GM21737 (cell line): ENCODE results near the gene MEGF6.

Experiments
- ATAC-seq: cut with Tn5 transposase; IDR thresholded peaks from one replicate; pipeline ENCODE4 v1.9.1; 2021; ENCODE audit warnings: mild to moderate bottlenecking, moderate library complexity; ENCODE audit not compliant: unreplicated experiment

The MEGF6 gene

DNA sequence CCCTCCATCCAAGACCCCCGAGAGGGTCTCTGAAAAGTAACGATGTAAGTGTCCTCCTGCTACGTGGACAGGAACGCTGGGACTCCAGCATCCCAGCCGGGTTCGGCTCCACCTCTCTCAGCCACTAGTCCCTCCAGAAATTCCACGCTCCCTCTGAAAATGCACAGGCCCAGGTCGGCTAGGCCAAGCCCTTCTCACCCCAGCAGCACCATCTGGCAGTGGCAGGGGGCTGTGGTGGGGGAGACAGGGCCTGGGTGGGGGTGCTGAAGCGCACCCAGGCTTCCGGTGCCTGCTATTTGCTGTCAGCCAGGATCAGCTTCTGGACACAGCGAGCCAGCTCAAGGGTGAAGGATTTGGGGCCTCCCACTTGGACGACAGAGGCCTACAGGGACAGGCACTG lies 83.5 kb downstream of the MEGF6 start:
- ATAC-seq, result no peak

DNA sequence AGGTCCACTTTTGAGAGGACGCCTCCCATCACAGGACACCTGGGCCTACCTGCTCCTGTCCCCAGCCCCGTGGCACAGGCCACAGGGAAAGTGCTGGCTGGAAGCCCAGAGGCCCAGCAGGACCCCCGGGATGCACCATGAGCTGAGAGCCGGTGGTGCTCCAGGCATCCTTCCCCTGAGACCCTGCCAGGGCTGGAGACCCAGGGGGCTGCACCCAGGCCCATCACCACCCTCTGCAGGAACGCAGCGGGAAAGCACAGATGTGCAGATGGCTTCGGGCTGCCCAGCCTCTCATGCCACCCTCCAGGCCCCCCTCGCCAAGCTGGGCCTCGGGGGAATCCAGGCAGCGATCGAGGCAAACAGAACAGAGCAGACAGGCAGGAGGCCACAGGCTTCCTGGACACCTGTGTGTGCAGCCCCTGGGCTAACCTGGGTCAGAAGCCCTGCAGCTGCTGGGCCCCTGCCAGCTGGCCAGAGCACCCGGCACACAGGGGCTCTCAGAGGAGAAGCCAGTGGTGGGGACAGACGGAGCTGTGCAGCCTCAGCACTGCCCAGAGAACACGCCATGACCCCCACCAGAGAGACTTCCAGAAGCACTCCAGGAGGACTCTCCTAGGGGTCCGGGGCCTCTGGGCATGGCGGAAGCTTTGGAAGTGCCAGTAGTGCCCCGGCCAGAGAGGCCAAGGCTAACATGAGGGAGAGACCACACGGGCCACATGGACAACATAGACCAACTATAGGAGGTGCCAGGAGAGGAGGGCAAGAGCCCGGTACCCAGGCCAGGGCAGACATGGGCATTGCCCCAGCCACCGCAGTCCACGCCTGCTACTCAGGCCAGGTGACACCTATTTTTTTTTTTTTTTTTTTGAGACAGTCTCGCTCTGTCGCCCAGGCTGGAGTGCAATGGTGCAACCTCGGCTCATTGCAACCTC lies 85.5 kb downstream of the MEGF6 start:
- no peak for ATAC-seq

DNA sequence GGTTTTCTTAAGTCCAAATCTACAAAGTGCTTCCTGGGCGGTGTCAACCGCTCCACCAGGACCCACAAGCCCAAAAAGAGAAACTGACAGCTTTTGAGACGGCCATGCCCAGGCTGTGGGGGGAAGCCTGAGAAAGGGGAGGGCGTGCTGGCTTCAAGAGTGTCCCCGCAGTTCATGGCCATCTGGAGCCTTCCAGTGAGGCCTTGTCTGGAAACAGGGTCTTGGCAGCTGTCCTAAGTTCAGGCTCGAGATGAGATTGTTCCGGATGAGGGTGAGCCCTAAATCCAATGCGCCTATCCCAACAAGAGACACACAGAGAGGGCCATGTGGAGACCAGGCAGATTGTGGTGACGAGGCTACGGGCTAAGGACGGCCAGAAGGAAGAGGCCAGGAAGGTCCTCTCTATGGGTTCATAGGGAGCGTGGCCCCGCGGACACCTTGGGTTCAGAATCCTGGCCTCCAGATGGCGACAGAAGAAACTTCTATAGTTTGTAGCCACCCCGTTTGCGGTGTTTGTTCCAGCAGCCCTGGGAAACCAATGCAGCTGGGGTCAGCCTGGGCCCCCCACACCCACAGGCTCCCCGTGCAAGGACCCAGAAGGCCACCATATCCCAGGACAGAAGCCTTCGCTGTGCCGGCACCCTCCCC lies 86.6 kb downstream of the MEGF6 start:
- no peak for ATAC-seq

DNA sequence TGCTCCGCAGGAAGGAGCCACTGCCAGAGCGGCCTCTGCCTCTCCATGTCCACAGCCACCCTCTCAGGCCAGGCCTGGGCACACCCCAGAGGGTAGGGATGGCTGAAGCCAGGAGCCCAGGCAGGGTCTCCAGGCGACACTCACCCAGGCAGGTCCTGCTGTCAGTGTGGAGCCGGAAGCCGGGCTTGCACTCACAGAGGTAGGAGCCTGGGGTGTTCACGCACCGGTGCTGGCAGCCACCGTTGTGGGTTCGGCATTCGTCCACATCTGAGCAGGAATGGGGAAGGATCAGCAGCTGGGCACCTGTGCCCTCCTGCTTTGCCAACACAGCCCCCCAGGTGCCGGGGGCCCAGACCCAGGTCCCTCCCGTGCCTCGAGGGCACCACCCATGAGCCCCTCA lies 87.3 kb downstream of the MEGF6 start:
- no peak for ATAC-seq

DNA sequence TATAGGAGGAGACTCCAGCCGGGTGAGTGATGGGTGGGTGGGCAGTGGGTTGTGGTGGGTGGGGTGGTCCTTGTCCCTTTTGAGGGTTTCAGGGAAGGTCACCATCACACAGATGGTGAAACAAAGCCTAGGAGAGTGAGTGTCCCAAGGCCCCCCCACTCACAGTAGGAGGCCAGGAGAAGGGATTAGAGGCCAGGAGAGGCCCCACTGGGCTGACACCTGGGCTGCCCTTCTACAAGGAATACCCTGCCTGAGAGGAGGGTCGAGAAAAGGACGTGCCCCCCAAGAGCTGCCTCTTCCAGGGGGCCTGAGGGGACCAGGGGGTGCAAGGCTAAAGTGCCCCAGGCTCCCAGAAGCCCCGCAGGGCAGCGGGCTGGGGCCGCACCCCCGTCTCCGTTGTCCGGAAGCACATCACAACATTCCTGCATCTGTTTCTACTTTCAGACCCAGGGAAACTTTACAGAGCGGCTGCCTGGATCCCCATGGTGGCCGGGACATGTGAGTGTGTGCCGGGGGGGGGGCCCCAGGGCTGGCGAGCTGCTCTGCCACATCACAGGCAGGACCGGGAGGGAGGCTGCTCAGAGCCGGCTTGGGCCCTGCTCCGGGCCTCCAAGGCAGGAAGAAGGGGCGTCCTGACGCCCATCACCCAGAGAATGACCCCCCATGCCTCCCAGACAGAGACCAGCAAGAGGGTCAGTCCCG lies 88.6 kb downstream of the MEGF6 start:
- no peak for ATAC-seq

DNA sequence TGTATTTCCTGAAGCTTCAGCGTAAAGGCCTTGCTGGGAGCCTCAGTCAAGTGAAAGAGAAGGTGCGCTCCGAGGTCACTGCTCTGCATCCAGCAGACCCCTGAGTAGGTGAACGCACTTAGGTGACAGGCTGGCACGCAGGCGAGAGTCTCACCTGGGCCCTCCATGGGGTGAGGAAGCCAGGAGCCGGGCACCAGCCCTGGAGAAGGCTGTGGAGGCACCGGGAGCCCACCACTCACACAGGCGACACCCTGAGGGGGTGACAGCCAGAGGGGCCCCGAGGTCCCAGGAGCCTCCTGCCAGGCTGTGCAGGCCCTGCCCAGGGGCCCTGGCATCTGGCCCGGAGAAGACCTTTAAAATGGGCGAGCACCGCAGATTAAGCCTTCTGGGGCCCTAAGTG lies 89.2 kb downstream of the MEGF6 start:
- no peak for ATAC-seq

DNA sequence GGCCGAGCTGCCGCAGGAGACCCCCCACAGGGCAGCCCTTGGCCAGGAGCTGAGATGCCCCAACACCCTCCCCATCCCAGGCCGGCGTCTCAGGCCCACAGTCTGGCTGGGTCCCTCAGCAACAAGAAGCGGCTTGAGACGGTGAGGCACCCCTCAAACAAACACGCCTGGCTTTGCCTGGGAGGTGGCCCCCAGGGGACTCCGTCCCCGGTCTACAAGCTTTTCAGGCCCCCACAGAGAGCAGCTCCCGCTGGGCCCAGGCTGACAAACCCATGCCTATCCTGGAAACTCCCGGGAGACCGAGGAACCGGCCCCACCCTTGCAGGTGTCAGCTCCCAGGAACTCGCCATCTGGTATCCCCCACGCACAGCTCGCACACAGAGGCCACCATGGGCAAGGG lies 89.9 kb downstream of the MEGF6 start:
- no peak for ATAC-seq

DNA sequence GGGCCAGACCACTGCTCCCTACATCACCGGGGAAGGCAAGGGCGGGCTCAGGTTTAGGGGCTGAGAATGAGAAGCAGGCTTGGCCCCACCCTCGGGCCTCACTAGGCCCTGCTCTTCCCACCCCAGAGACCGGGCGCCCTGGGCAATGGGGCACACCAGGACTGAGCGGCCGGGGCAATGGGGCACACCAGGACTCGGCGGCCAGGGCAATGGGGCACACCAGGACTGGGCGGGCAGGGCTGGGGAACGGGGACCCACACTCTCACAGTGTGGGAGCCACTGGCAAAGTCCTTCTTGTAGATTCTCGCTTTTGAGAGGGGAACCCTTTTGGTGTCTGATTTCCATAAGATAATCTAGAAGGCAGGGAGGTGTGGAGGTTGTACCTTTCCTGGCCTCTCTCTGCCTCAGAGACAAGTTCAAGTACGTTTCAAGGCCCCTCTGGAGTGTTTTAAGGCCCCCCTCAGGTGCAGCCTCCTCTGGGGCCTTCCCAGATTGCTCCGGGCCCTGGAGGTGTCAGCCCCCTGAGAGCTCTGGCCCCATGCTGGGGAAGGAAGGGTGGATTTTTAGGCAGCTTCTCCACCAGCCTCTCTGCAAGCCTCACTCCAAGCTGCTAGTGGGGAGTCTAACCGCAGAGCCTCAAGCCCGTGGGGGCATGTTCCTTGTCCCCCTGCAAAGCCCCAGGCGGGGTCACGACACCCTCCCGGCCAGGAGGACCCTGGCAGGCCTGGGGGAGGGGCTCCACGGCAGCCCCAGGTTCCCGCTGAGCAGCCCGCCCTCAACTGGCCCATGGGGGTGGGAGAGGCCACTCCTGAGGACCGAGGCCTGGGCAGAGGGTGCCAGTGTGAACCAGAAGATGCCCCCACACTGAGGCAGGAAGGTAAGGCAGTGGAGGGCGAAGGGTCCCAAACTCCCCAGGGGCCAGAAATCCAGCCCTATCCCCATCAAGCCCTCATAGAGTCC lies 90.6 kb downstream of the MEGF6 start:
- ATAC-seq, result no peak

DNA sequence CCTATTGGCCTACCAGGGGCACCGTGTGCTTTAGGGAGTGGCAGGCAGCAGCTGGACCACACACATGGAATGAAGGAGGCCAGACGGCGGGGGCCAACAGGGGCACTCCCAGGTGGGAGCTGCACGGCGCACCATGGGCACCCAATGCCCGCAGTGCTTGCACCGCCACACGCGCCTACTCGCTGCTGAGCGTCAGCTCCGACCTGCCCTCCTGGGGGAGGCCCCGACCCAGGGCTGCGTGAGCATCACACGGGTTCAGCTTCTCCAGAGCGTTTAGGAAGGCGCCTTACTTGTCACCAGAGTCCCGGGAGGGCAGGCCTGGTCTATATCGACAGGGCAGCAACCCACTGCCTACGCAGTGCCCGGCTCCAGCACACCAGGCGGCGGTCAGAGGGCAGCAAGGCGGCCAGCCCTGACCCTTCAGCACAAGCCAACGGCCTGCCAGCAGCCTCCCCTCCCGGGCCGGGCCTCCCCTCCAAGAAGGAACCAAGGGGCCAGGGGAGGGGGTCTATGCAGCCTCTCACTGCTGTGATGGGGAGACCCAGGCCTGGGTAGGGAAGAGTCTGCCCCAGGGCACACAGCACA lies 91.9 kb downstream of the MEGF6 start:
- ATAC-seq, result no peak

DNA sequence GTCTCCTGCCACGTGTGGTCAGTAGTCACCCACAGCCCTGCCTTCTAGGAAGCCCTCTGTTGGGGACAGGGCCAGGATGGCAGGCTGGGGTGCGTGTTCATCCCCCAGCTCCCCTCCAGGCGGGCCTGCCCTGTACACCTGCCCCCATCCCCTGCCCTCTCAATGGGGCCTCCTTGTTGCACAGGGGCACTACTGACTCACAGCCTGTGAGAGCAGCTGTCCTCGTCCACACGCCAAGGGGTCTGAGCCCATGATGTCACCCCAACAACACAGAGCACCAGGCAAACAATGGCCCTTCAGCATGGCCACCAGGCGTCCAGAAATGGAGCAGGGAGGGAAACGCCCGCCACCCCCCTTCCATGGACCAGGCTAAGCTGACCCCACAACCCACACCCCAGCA lies 92.6 kb downstream of the MEGF6 start:
- no peak for ATAC-seq

DNA sequence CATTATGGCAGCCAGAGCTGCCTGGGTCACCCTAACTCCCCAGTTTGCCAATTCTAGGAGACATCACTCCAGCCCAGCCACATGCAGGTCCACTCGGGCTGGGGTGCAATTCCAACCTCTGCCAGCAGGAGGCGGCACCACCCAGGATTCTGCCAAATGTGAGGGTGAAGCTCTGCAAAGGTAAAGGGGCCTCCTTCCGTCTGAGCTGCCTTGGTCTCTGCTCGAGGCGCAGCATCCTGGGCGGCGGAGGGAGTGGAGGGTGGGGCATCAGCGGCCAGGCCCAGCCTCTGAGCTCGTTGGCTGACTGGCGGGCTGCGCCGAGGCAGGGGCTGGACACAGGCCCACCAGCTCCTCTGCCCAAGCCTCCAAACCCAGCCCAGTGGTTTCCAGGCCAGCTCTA lies 93.1 kb downstream of the MEGF6 start:
- ATAC-seq, result no peak

DNA sequence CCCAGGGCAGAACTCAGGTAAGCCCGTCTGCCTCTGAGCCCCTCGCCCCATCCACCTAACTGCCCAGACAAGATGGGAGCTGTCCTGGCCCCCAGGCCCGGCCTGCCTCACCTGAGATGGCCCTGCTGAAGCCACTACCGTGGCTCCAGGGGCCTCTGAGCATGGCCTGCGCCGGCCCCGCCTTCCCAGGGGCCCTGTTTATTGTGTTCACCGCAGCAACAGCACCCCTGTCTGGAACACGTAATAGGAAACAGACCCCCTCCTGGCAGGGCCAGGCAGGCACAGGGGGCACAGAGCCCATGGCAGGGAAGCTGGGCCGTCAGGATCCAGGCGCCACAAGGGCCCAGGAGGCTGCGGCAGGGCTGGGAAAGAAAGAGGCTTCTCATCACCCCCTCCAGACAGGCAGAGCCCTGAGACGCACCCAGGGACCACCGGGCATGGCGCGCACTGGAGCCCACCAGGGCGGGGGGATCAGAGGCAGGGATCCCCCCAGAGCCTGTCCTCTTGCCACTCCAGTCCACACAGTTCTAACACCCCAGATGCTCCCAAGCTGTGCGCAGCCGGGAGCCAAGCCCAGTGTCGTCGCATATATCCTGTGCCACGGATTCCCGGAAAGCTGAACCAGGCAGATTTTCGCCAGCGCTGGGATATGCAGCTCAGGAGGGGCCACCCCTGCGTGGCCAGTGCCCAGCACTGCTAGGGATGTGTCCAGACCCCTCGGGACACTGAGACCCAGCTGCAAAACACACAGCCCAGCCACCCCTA lies 94.2 kb downstream of the MEGF6 start:
- no peak for ATAC-seq

DNA sequence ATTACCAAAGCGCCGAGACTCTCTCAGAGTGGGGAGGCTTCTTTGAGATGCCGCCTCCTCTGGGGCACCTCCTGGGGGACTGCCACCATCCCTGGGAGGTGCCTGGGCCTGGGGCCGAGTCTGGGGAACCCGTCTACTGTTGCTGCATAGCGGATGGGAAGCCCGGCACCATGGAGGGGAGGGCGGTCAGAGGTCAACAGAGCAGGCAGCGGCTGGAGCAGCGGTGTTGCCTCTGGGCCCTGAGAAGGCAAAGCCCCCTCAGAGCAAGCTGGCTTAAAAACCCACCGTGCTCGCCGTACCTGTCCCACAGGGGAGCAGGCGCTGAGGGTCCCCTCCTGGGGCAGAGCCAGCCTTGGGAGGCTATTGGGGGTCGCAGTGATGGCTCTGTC lies 94.8 kb downstream of the MEGF6 start:
- ATAC-seq, result no peak

DNA sequence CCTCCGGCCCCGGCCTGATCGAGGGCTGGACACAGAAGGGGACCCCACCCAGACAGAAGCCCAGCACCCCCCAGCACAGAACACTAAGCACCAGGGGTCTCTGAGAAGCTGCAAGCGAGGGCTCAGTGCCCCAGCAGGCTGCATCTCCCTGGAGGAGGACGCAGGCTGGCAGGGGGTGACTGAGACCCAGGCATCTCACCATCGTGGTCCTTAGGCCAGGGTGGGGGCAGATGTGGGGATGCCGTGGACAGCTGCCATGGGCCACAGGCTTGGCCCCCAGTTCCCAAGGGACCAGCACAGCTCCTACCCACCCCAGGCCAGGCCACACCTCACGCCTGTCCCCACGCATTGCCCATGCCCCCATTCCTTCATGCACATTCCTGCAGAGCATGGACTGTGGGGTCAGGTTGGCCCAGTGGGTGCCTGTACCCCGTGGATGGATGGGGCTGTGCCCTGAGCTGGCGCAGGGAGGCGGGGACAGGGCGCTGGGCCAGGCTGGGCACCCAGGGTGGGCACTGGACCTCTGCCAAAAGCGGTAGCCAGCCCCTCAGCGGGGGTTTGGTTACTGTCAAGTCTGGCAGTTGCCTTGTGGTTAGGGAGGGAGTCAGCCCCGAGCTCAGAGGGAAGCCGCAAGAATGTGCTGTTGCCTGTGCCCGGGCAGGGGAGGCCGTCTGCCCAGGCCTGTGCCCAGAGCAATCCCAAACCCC lies 95.4 kb downstream of the MEGF6 start:
- ATAC-seq, result no peak

DNA sequence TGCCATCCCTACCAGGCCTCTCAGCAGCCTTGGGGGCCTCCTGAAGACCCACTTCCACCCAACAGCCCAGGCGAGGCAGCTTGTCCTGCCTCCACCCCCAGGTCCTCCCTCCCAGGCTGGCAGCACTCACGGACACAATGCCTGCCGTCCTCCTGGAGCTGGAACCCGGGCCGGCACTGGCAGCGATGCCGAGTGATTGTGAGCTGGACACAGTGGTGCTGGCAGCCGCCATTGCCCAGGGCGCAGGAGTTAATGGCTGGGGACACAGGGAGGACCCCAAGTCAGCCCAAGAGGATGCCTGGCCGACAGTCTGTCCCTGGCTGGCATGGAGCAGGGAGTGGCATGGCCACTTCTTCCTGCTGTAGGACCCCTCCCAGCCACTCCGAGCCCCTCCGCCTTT lies 96.0 kb downstream of the MEGF6 start:
- no peak for ATAC-seq

DNA sequence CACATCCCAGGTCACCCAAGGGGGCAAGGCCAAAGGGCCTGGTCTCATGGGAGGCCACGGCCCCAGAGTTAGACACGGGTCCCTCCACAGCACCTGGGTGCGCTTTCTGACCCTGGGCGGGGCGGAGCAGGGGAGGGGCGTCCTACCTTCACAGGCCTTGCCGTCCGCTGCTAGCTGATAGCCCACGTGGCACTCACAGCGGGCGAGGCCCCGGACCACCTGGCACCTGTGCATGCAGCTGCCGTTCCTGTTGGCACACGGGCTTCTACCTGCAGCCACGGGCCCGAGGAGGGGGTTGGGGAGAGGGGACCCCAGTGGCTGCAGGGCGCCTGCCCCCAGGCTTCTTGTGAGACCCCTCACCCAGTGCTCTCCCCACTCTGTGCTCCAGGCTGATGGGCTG lies 96.9 kb downstream of the MEGF6 start:
- no peak for ATAC-seq

DNA sequence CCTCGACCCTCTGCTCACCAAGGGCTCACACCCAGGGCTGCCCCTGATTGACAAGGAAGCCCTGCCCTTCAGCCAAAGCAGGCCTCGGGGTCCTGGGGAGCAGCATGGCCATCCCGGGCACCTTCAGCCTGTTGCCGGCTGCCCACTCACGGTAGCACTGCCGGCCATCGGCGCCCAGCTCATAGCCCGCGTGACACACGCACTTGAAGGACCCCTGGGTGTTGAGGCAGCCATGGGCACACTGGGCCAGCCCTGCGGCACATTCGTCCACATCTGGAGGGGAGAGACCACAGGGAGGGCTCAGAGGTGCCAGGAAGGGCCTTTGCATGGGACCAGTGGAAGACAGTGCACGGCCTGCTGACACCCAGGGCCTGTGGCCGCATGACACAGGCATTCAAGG lies 99.5 kb downstream of the MEGF6 start:
- ATAC-seq, result no peak

DNA sequence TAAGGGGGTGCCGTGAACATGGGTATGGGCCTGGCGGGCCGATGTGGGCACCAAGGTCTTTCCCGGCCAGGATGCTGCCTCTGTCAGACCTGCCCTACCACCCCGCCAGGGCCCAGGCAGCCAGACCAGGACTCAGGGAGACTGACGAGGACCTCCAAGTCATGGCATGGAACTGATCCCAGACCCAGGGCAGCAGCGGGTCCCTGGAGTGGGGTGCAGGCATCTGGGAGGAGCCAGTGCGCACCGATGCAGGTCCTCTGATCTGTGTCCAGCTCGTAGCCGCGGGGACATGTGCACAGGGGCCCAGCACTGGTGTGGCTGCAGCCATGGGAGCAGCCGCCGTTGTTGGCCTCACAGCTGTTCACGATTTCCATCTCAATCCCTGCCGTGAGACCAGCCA lies 100.0 kb downstream of the MEGF6 start:
- ATAC-seq, result no peak

DNA sequence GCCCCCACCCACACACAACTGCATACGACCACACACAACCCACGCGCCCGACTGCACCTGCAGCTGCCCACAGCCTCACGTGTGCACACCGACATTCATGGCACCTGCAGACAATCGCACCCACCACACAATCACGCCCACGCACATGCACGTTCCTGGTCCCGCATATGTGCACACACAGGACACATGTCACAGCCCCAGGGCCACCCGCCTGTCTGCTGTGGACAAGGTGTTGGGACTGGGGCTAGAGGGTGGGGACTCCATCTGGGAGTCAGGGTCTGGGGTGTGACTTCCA lies 100.4 kb downstream of the MEGF6 start:
- ATAC-seq, result no peak
